Measurements from ENCODE around the gene OVOL1.
"Not testable (repeated sequence)": the region's sequence is repeated elsewhere in the genome, so short reads cannot be mapped to it uniquely, and the experiment has no call there.

Gene OVOL1

GRCh38 chr11:65786786-65787636, at the start of gene OVOL1:
Gene OVOL1 (plus strand): TSS chr11:65787063. CDS start chr11:65787374, 311 bp downstream.
- Histone ChIP-seq H3K36me3 (ENCODE audit: insufficient read depth, low read length) (no peaks in the 10 kb centered on the region), H3K79me2 (ENCODE audit: control insufficient read depth, insufficient read depth, low read length, unreplicated experiment) (no peaks in the 10 kb centered on the region), H3K4me1 (ENCODE audit: control insufficient read depth, insufficient read depth, low read length, unreplicated experiment) (peaks cover 4% of the 10 kb centered on the region), H3K4me3 (ENCODE audit: low read depth, low read length) (no peak within 1 kb of the TSS), H3K27ac (ENCODE audit: low read depth, low read length) (no peak within 1 kb of the TSS), H3K27me3 (ENCODE audit: insufficient read depth, low read length) (peaks cover 44% of the 10 kb centered on the region), H2AFZ (ENCODE audit: low read length, unreplicated experiment) (no peak within 1 kb of the TSS)

- no peak overlapping the region for H3K27ac ChIP-seq (ENCODE audit: low read depth, low read length)
- no peak overlapping the region for H3K4me3 ChIP-seq (ENCODE audit: low read depth, low read length)
- no peaks in the 10 kb centered on the region for H3K36me3 ChIP-seq (ENCODE audit: insufficient read depth, low read length)
These were observed 47.8 kb upstream of the OVOL1 start for GRCh38 chr11:65739022-65739421.

GRCh38 chr11:65741185-65741584, 45.7 kb upstream of the OVOL1 start:
- no peaks in the 10 kb centered on the region for H3K79me2 ChIP-seq (ENCODE audit: control insufficient read depth, insufficient read depth, low read length, unreplicated experiment)
- H3K4me3 ChIP-seq (ENCODE audit: low read depth, low read length): no peak overlapping the region
- H3K4me1 ChIP-seq (ENCODE audit: control insufficient read depth, insufficient read depth, low read length, unreplicated experiment): no peaks in the 10 kb centered on the region
- H3K27me3 ChIP-seq (ENCODE audit: insufficient read depth, low read length): peaks cover 20% of the 10 kb centered on the region
- H2AFZ ChIP-seq (ENCODE audit: low read length, unreplicated experiment): no peak overlapping the region
- H3K27ac ChIP-seq (ENCODE audit: low read depth, low read length): no peak overlapping the region
- H3K36me3 ChIP-seq (ENCODE audit: insufficient read depth, low read length): no peaks in the 10 kb centered on the region

More at GRCh38 chr11:65739022-65739421, 47.8 kb upstream of the OVOL1 start:
- Histone ChIP-seq H3K4me1 (ENCODE audit: control insufficient read depth, insufficient read depth, low read length, unreplicated experiment) (no peaks in the 10 kb centered on the region), H3K79me2 (ENCODE audit: control insufficient read depth, insufficient read depth, low read length, unreplicated experiment) (no peaks in the 10 kb centered on the region), H3K27me3 (ENCODE audit: insufficient read depth, low read length) (peaks cover 25% of the 10 kb centered on the region), H2AFZ (ENCODE audit: low read length, unreplicated experiment) (no peak overlapping the region)

- Histone ChIP-seq H3K27me3 (ENCODE audit: insufficient read depth, low read length) (peaks cover 16% of the 10 kb centered on the region; the same call in 1 of the 2 replicates), H3K36me3 (ENCODE audit: insufficient read depth, low read length) (no peaks in the 10 kb centered on the region), H2AFZ (ENCODE audit: low read length, unreplicated experiment) (no peak overlapping the region), H3K27ac (ENCODE audit: low read depth, low read length) (no peak overlapping the region), H3K79me2 (ENCODE audit: control insufficient read depth, insufficient read depth, low read length, unreplicated experiment) (no peaks in the 10 kb centered on the region), H3K4me1 (ENCODE audit: control insufficient read depth, insufficient read depth, low read length, unreplicated experiment) (no peaks in the 10 kb centered on the region), H3K4me3 (ENCODE audit: low read depth, low read length) (no peak overlapping the region)
These were observed 44.5 kb upstream of the OVOL1 start for GRCh38 chr11:65742353-65742752.

GRCh38 chr11:65743681-65744025, 43.2 kb upstream of the OVOL1 start:
- H3K4me3 ChIP-seq (ENCODE audit: low read depth, low read length): no peak overlapping the region
- no peaks in the 10 kb centered on the region for H3K36me3 ChIP-seq (ENCODE audit: insufficient read depth, low read length)
- H3K27me3 ChIP-seq (ENCODE audit: insufficient read depth, low read length): peaks cover 24% of the 10 kb centered on the region; the same call in 1 of the 2 replicates
- no peaks in the 10 kb centered on the region for H3K4me1 ChIP-seq (ENCODE audit: control insufficient read depth, insufficient read depth, low read length, unreplicated experiment)
- H3K27ac ChIP-seq (ENCODE audit: low read depth, low read length): no peak overlapping the region
- no peak overlapping the region for H2AFZ ChIP-seq (ENCODE audit: low read length, unreplicated experiment)
- no peaks in the 10 kb centered on the region for H3K79me2 ChIP-seq (ENCODE audit: control insufficient read depth, insufficient read depth, low read length, unreplicated experiment)

GRCh38 chr11:65744026-65744698, 42.7 kb upstream of the OVOL1 start:
- Histone ChIP-seq H3K36me3 (ENCODE audit: insufficient read depth, low read length) (no peaks in the 10 kb centered on the region), H3K4me3 (ENCODE audit: low read depth, low read length) (no peak overlapping the region), H3K4me1 (ENCODE audit: control insufficient read depth, insufficient read depth, low read length, unreplicated experiment) (no peaks in the 10 kb centered on the region), H3K27ac (ENCODE audit: low read depth, low read length) (no peak overlapping the region), H3K27me3 (ENCODE audit: insufficient read depth, low read length) (peaks cover 24% of the 10 kb centered on the region; the same call in 1 of the 2 replicates), H2AFZ (ENCODE audit: low read length, unreplicated experiment) (no peak overlapping the region), H3K79me2 (ENCODE audit: control insufficient read depth, insufficient read depth, low read length, unreplicated experiment) (no peaks in the 10 kb centered on the region)

- Histone ChIP-seq H3K27me3 (ENCODE audit: insufficient read depth, low read length) (peaks cover 29% of the 10 kb centered on the region; the same call in 1 of the 2 replicates), H3K79me2 (ENCODE audit: control insufficient read depth, insufficient read depth, low read length, unreplicated experiment) (no peaks in the 10 kb centered on the region), H3K4me1 (ENCODE audit: control insufficient read depth, insufficient read depth, low read length, unreplicated experiment) (no peaks in the 10 kb centered on the region), H3K36me3 (ENCODE audit: insufficient read depth, low read length) (no peaks in the 10 kb centered on the region), H3K4me3 (ENCODE audit: low read depth, low read length) (no peak overlapping the region), H2AFZ (ENCODE audit: low read length, unreplicated experiment) (no peak overlapping the region), H3K27ac (ENCODE audit: low read depth, low read length) (no peak overlapping the region)
These were observed 42.2 kb upstream of the OVOL1 start for GRCh38 chr11:65744699-65745042.

- Histone ChIP-seq H3K79me2 (ENCODE audit: control insufficient read depth, insufficient read depth, low read length, unreplicated experiment) (no peaks in the 10 kb centered on the region), H3K27ac (ENCODE audit: low read depth, low read length) (no peak overlapping the region), H3K27me3 (ENCODE audit: insufficient read depth, low read length) (peaks cover 29% of the 10 kb centered on the region), H2AFZ (ENCODE audit: low read length, unreplicated experiment) (no peak overlapping the region), H3K4me1 (ENCODE audit: control insufficient read depth, insufficient read depth, low read length, unreplicated experiment) (no peaks in the 10 kb centered on the region), H3K36me3 (ENCODE audit: insufficient read depth, low read length) (no peaks in the 10 kb centered on the region), H3K4me3 (ENCODE audit: low read depth, low read length) (no peak overlapping the region)
These were observed 41.8 kb upstream of the OVOL1 start for GRCh38 chr11:65745049-65745448.

GRCh38 chr11:65762169-65762568, 24.7 kb upstream of the OVOL1 start:
- H2AFZ ChIP-seq (ENCODE audit: low read length, unreplicated experiment); H3K27ac ChIP-seq (ENCODE audit: low read depth, low read length): not testable (repeated sequence)

GRCh38 chr11:65762816-65763215, 24.0 kb upstream of the OVOL1 start:
- H3K27me3 ChIP-seq (ENCODE audit: insufficient read depth, low read length); H3K4me1 ChIP-seq (ENCODE audit: control insufficient read depth, insufficient read depth, low read length, unreplicated experiment); H3K27ac ChIP-seq (ENCODE audit: low read depth, low read length); H3K79me2 ChIP-seq (ENCODE audit: control insufficient read depth, insufficient read depth, low read length, unreplicated experiment); H3K36me3 ChIP-seq (ENCODE audit: insufficient read depth, low read length); H2AFZ ChIP-seq (ENCODE audit: low read length, unreplicated experiment); H3K4me3 ChIP-seq (ENCODE audit: low read depth, low read length): not testable (repeated sequence)

More at GRCh38 chr11:65762169-65762568, 24.7 kb upstream of the OVOL1 start:
- H3K4me3 ChIP-seq (ENCODE audit: low read depth, low read length); H3K4me1 ChIP-seq (ENCODE audit: control insufficient read depth, insufficient read depth, low read length, unreplicated experiment); H3K79me2 ChIP-seq (ENCODE audit: control insufficient read depth, insufficient read depth, low read length, unreplicated experiment); H3K36me3 ChIP-seq (ENCODE audit: insufficient read depth, low read length); H3K27me3 ChIP-seq (ENCODE audit: insufficient read depth, low read length): not testable (repeated sequence)

GRCh38 chr11:65764434-65764833, 22.4 kb upstream of the OVOL1 start:
- Histone ChIP-seq H2AFZ (ENCODE audit: low read length, unreplicated experiment) (no peak overlapping the region), H3K27ac (ENCODE audit: low read depth, low read length) (no peak overlapping the region), H3K79me2 (ENCODE audit: control insufficient read depth, insufficient read depth, low read length, unreplicated experiment) (no peaks in the 10 kb centered on the region), H3K36me3 (ENCODE audit: insufficient read depth, low read length) (no peaks in the 10 kb centered on the region), H3K4me3 (ENCODE audit: low read depth, low read length) (no peak overlapping the region), H3K27me3 (ENCODE audit: insufficient read depth, low read length) (no peaks in the 10 kb centered on the region), H3K4me1 (ENCODE audit: control insufficient read depth, insufficient read depth, low read length, unreplicated experiment) (peaks cover under 1% of the 10 kb centered on the region)

All from ACC112 (cell line).